IMR-90 (cell line): ENCODE data around the gene ARHGAP24. TPM values are rescaled to one million over a fixed set of nuclear protein-coding genes. Genes with fewer than 3 reads are reported as not detected.

Experiments
- ATAC-seq: fragments of 200-7000 bp; cut with Tn5 transposase; 2 replicates; pipeline ENCODE4 v1.9.1; 2020; ENCODE audit warnings: low read depth, mild to moderate bottlenecking, moderate library complexity
- BruUV-seq: library from RNA; stranded (reverse); fragments of 400-500 nt; replicated peaks from 2 replicates; lab custom pipeline; 2021; lab: Mats Ljungman, UMichigan
- CTCF ChIA-PET: fragments of 300-600 bp; formaldehyde crosslinking; extraction: SDS; loops from one replicate; lab custom pipeline; 2021; ENCODE audit warnings: antibody characterized with exemption; lab: Yijun Ruan, JAX
- POLR2A ChIA-PET: fragments of 300-600 bp; sonication (Branson Sonifier 250); formaldehyde crosslinking; loops from one replicate; lab custom pipeline; 2022; ENCODE audit warnings: antibody characterized with exemption; ENCODE audit not compliant: unreplicated experiment; lab: Charles Lee
- DNase-seq: peaks from one replicate; pipeline ENCODE4 v3.0.0; 2013
- H2AFZ ChIP-seq: replicated peaks from 2 replicates; pipeline ENCODE3; 2013; ENCODE audit warnings: low read length, mild to moderate bottlenecking; ENCODE audit not compliant: poor library complexity
- H2AK5ac ChIP-seq: 2 replicates; pipeline ENCODE4 v1.6.1; 2013; ENCODE audit warnings: low read depth, low read length, inconsistent platforms
- H2AK9ac ChIP-seq: replicated peaks from 2 replicates; pipeline ENCODE3; 2013; ENCODE audit warnings: mild to moderate bottlenecking, low read depth, low read length, moderate library complexity; ENCODE audit not compliant: poor library complexity
- H2BK120ac ChIP-seq: 2 replicates; pipeline ENCODE4 v1.6.1; 2013; ENCODE audit warnings: low read depth, low read length, inconsistent platforms
- H2BK15ac ChIP-seq: 3 replicates; pipeline ENCODE4 v1.6.1; 2013; ENCODE audit warnings: low read depth, low read length, inconsistent platforms
- H2BK20ac ChIP-seq: 2 replicates; pipeline ENCODE4 v1.6.1; 2013; ENCODE audit warnings: low read depth, mild to moderate bottlenecking, inconsistent platforms, low read length, moderate library complexity
- H2BK5ac ChIP-seq: 2 replicates; pipeline ENCODE4 v1.6.1; 2013; ENCODE audit warnings: mild to moderate bottlenecking, low read depth, low read length, inconsistent platforms; ENCODE audit not compliant: poor library complexity, severe bottlenecking
- H3K14ac ChIP-seq: replicated peaks from 2 replicates; pipeline ENCODE4 v1.6.1; 2013; ENCODE audit warnings: low read depth, low read length, inconsistent platforms
- H3K18ac ChIP-seq: 2 replicates; pipeline ENCODE4 v1.6.1; 2013; ENCODE audit warnings: low read depth, low read length, control low read depth
- H3K23ac ChIP-seq: 2 replicates; pipeline ENCODE4 v1.6.1; 2013; ENCODE audit warnings: low read depth, low read length, inconsistent platforms
- H3K27ac ChIP-seq: 2 replicates; pipeline ENCODE4 v1.5.1; 2013; ENCODE audit warnings: mild to moderate bottlenecking, control low read depth, low read length; ENCODE audit not compliant: insufficient read depth
- H3K27me3 ChIP-seq: 2 replicates; pipeline ENCODE4 v1.6.1; 2013; ENCODE audit warnings: low read length; ENCODE audit not compliant: control insufficient read depth, insufficient read depth
- H3K36me3 ChIP-seq: 2 replicates; pipeline ENCODE4 v1.6.1; 2013; ENCODE audit warnings: low read length, mixed read lengths; ENCODE audit not compliant: control insufficient read depth, insufficient read depth
- H3K4ac ChIP-seq: 2 replicates; pipeline ENCODE4 v1.6.1; 2013; ENCODE audit warnings: low read depth, low read length, inconsistent platforms
- H3K4me1 ChIP-seq: 2 replicates; pipeline ENCODE4 v1.6.1; 2013; ENCODE audit warnings: low read length, mixed read lengths; ENCODE audit not compliant: control insufficient read depth, insufficient read depth
- H3K4me2 ChIP-seq: 2 replicates; pipeline ENCODE4 v1.6.1; 2013; ENCODE audit warnings: low read depth, mild to moderate bottlenecking, control low read depth, low read length, moderate library complexity
- H3K4me3 ChIP-seq: 2 replicates; pipeline ENCODE4 v1.5.1; 2013; ENCODE audit warnings: low read depth, mild to moderate bottlenecking, control low read depth, low read length, moderate library complexity; ENCODE audit not compliant: insufficient read depth
- H3K56ac ChIP-seq: 2 replicates; pipeline ENCODE4 v1.6.1; 2013; ENCODE audit warnings: low read length, inconsistent platforms; ENCODE audit not compliant: insufficient read depth; ENCODE audit errors: extremely low read depth
- H3K79me1 ChIP-seq, 2 experiments: 2 replicates each; pipeline ENCODE4 v1.6.1; 2013; ENCODE audit warnings: low read length in 2 of 2, inconsistent platforms in 1 of 2, low read depth in 1 of 2
- H3K9ac ChIP-seq: 2 replicates; pipeline ENCODE4 v1.6.1; 2013; ENCODE audit warnings: low read depth, low read length, control low read depth
- H3K9me1 ChIP-seq: 2 replicates; pipeline ENCODE4 v1.6.1; 2013; ENCODE audit warnings: low read length, inconsistent platforms; ENCODE audit not compliant: insufficient read depth
- H3K9me3 ChIP-seq: 2 replicates; pipeline ENCODE4 v1.6.1; 2013; ENCODE audit warnings: low read length; ENCODE audit not compliant: control insufficient read depth, insufficient read depth
- H4K20me1 ChIP-seq: 2 replicates; pipeline ENCODE4 v1.6.1; 2013; ENCODE audit warnings: low read length, inconsistent platforms; ENCODE audit not compliant: insufficient read depth
- H4K5ac ChIP-seq: 2 replicates; pipeline ENCODE4 v1.6.1; 2013; ENCODE audit warnings: mild to moderate bottlenecking, low read depth, low read length, control low read depth
- H4K8ac ChIP-seq, 2 experiments: 2 replicates each; pipeline ENCODE4 v1.6.1; 2013; ENCODE audit warnings: low read depth in 2 of 2, low read length in 2 of 2, control low read depth in 1 of 2, inconsistent platforms in 1 of 2
- H4K91ac ChIP-seq: 2 replicates; pipeline ENCODE4 v1.6.1; 2013; ENCODE audit warnings: low read depth, low read length, inconsistent platforms; ENCODE audit not compliant: insufficient read depth
- BHLHE40 ChIP-seq: fragments of 150-350 bp; IDR thresholded peaks from 2 replicates; pipeline ENCODE4 v1.6.1; 2016; ENCODE audit warnings: mild to moderate bottlenecking, low read depth, low read length
- CTCF ChIP-seq: conservative IDR thresholded peaks from 2 replicates; pipeline ENCODE4 v1.5.1; 2012; ENCODE audit warnings: mild to moderate bottlenecking, low read depth, low read length, improper control_type of control experiment
- ELK1 ChIP-seq: fragments of 150-350 bp; IDR thresholded peaks from 2 replicates; pipeline ENCODE4 v1.6.1; 2016; ENCODE audit warnings: low read depth, mild to moderate bottlenecking, low read length, moderate library complexity, borderline replicate concordance
- FOS ChIP-seq: fragments of 150-350 bp; IDR thresholded peaks from 2 replicates; pipeline ENCODE4 v1.6.1; 2016; ENCODE audit warnings: low read depth, low read length
- MAFK ChIP-seq: IDR thresholded peaks from 2 replicates; pipeline ENCODE4 v1.6.1; 2012; ENCODE audit warnings: low read depth, low read length, improper control_type of control experiment
- MAZ ChIP-seq: IDR thresholded peaks from 2 replicates; pipeline ENCODE4 v1.6.1; 2012; ENCODE audit warnings: low read depth, mild to moderate bottlenecking, low read length, improper control_type of control experiment, moderate library complexity, borderline replicate concordance
- POLR2A ChIP-seq: IDR thresholded peaks from 2 replicates; pipeline ENCODE4 v1.6.1; 2012; ENCODE audit warnings: mild to moderate bottlenecking, low read depth, low read length
- RAD21 ChIP-seq: IDR thresholded peaks from 2 replicates; pipeline ENCODE4 v1.6.1; 2012; ENCODE audit warnings: low read length, improper control_type of control experiment
- RCOR1 ChIP-seq: IDR thresholded peaks from 2 replicates; pipeline ENCODE4 v1.6.1; 2012; ENCODE audit warnings: mild to moderate bottlenecking, low read length, improper control_type of control experiment; ENCODE audit not compliant: insufficient replicate concordance
- USF2 ChIP-seq: fragments of 150-350 bp; IDR thresholded peaks from 2 replicates; pipeline ENCODE4 v1.6.1; 2017; ENCODE audit warnings: mild to moderate bottlenecking, antibody characterized with exemption, low read length, low read depth
- WGBS, 2 experiments: methylation state at CpG; one replicate each; pipeline versions ENCODE4 v1.1.5 to v1.1.7; 2013; ENCODE audit warnings: missing lambda C conversion rate in 2 of 2; ENCODE audit not compliant: insufficient read length in 1 of 2; ENCODE audit errors: extremely low coverage in 2 of 2; 5-methylcytosine and 5-hydroxymethylcytosine counted together
- dilution Hi-C: fragments of 300-500 bp; cut with HindIII; formaldehyde crosslinking; loops from one replicate; pipeline ENCODE4 v1.14.3; 2018; ENCODE audit warnings: low sequenced_read_pairs; ENCODE audit not compliant: unreplicated experiment
- in situ Hi-C: fragments of 300-500 bp; cut with MboI; formaldehyde crosslinking; loops from 3 replicates; pipeline ENCODE4 v1.14.3; 2019; ENCODE audit warnings: low sequenced_read_pairs, inconsistent platforms, mixed read lengths
- intact Hi-C: fragments of 100-400 bp; cut with micrococcal nuclease; formaldehyde crosslinking; loops from 2 replicates; pipeline ENCODE4 v1.10.0; 2022
- polyA plus RNA-seq, 3 experiments: library from polyadenylated mRNA; depleted of rRNA; stranded (reverse); fragments of >200 nt; gene quantifications; 2 replicates each; pipeline ENCODE4 v1.2.3, GENCODE V29; 2012; ENCODE audit warnings: low replicate concordance in 1 of 3
- total RNA-seq: library from RNA; depleted of rRNA; stranded (reverse); fragments of >200 nt; gene quantifications from 2 replicates; pipeline ENCODE4 v1.2.3, GENCODE V29; 2012

Gene ARHGAP24
- total and polyA plus RNA-seq, 2 of the 4 experiments (the other 2 are of a cell fraction) = 11.9 to 24.0 TPM

- no peak overlapping the region for H3K4ac ChIP-seq
- CTCF ChIA-PET = interaction anchor here (1.9 kb wide), 1 partner anchor 597 kb away, joined by 8 read pairs; no protein-coding TSS in a partner anchor
- H2BK120ac ChIP-seq = no peak overlapping the region
- no peak overlapping the region for H2AFZ ChIP-seq
- TF ChIP-seq MAZ (no peak), MAFK (no peak), FOS (no peak), POLR2A (no peak), ELK1 (no peak), RCOR1 (no peak), USF2 (no peak), BHLHE40 (no peak), RAD21 (no peak), CTCF (no peak)
- H3K18ac ChIP-seq = no peak overlapping the region
- H2BK20ac ChIP-seq = no peak overlapping the region
- H3K4me2 ChIP-seq = no peak overlapping the region
- H3K27ac ChIP-seq = no peak overlapping the region
- no CpG with 5 or more reads among the region's 3 CpGs for WGBS, 2 experiments
- no peak overlapping the region for H3K56ac ChIP-seq
- no peak overlapping the region for H3K9ac ChIP-seq
- H4K20me1 ChIP-seq = no peaks in the 10 kb centered on the region
- no peak overlapping the region for H2AK9ac ChIP-seq
- ATAC-seq (no peak), DNase-seq (no peak)
- no peaks in the 10 kb centered on the region for H3K9me3 ChIP-seq
- H2BK5ac ChIP-seq = no peak overlapping the region
- H3K36me3 ChIP-seq = no peaks in the 10 kb centered on the region
- no peak overlapping the region for H2AK5ac ChIP-seq
- BruUV-seq = no TSS peak
- H3K9me1 ChIP-seq = peaks cover 7% of the 10 kb centered on the region
- POLR2A ChIA-PET = no interaction called here
- no peaks in the 10 kb centered on the region for H3K79me1 ChIP-seq
- H3K23ac ChIP-seq = no peak overlapping the region
- H3K4me3 ChIP-seq = no peak overlapping the region
- in situ Hi-C loops (no loop called here), dilution Hi-C loops (no loop called here), intact Hi-C loops (no loop called here)
- H4K5ac ChIP-seq = no peak overlapping the region
- no peak overlapping the region for H4K8ac ChIP-seq
- no peak overlapping the region for H3K14ac ChIP-seq
- H3K4me1 ChIP-seq = peaks cover 2% of the 10 kb centered on the region; the same call in 1 of the 2 replicates
- no peaks in the 10 kb centered on the region for H3K27me3 ChIP-seq
- H2BK15ac ChIP-seq = no peak overlapping the region
- no peak overlapping the region for H4K91ac ChIP-seq
Observed at GRCh38 chr4:85745939-85746338, 271.0 kb downstream of the ARHGAP24 start.
